Neutrophil (primary cell): ENCODE data around the gene PLBD1.
A peak's percentile ranks its signal among the peaks of the same experiment; 100 is the strongest.

Experiments
- H3K27ac ChIP-seq: fragments of 200-600 bp; sonication (generic); 2 replicates; pipeline ENCODE4 v1.5.1; 2016; ENCODE audit warnings: mild to moderate bottlenecking, moderate library complexity
- H3K27me3 ChIP-seq: fragments of 200-600 bp; sonication (generic); 2 replicates; pipeline ENCODE4 v1.6.0; 2016; ENCODE audit warnings: mild to moderate bottlenecking
- H3K36me3 ChIP-seq: fragments of 200-600 bp; sonication (generic); 2 replicates; pipeline ENCODE4 v1.5.1; 2017
- H3K4me1 ChIP-seq, 2 experiments: fragments of 200-600 bp in 1 of 2; sonication (generic) in 1 of 2; 1 replicate in 1 of 2; 2 replicates in 1 of 2; pipeline versions ENCODE4 v1.5.1 to v1.6.1; 2013 to 2016; ENCODE audit warnings: low read depth in 1 of 2, low read length in 1 of 2, mild to moderate bottlenecking in 1 of 2, moderate library complexity in 1 of 2; ENCODE audit not compliant: control insufficient read depth in 1 of 2, insufficient read depth in 1 of 2
- H3K4me3 ChIP-seq, 2 experiments: fragments of 200-600 bp in 1 of 2; sonication (generic) in 1 of 2; 1 replicate in 1 of 2; 2 replicates in 1 of 2; pipeline ENCODE4 v1.5.1; 2013 to 2016; ENCODE audit warnings: low read depth in 1 of 2, low read length in 1 of 2, mild to moderate bottlenecking in 1 of 2, moderate library complexity in 1 of 2
- H3K9me3 ChIP-seq: fragments of 200-600 bp; sonication (generic); 2 replicates; pipeline ENCODE4 v1.5.1; 2016
- TF ChIP-seq, protein P1 (sequence below): fragments of 200-600 bp; sonication (generic); IDR thresholded peaks from 2 replicates; pipeline ENCODE4 v1.5.1; 2016; ENCODE audit warnings: antibody characterized with exemption

Gene PLBD1

DNA sequence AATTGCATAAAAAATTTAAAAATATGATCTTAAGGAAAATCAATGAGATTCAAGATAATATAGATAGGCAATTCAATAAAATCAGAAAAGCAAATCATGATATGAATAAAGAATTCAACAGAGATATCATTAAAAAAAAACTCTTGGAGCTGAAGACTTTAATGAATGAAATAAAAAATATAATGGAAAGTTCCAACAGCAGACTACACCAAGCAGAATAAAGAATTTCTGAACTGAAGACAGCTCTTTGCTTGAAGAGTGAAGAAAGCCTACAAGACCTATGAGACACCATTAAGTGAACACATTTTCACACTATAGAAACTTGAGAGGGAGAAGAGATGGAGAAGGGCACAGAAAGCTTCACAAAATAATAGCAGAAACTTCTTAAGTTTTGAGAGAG is 45.9 kb downstream of the PLBD1 start:
- peaks cover 65% of the 10 kb centered on the region for H3K36me3 ChIP-seq
- no peaks in the 10 kb centered on the region for H3K9me3 ChIP-seq
- no peaks in the 10 kb centered on the region for H3K27me3 ChIP-seq
- no peak overlapping the region for H3K27ac ChIP-seq
- no peak overlapping the region for H3K4me3 ChIP-seq
- TF ChIP-seq, protein P1, sequence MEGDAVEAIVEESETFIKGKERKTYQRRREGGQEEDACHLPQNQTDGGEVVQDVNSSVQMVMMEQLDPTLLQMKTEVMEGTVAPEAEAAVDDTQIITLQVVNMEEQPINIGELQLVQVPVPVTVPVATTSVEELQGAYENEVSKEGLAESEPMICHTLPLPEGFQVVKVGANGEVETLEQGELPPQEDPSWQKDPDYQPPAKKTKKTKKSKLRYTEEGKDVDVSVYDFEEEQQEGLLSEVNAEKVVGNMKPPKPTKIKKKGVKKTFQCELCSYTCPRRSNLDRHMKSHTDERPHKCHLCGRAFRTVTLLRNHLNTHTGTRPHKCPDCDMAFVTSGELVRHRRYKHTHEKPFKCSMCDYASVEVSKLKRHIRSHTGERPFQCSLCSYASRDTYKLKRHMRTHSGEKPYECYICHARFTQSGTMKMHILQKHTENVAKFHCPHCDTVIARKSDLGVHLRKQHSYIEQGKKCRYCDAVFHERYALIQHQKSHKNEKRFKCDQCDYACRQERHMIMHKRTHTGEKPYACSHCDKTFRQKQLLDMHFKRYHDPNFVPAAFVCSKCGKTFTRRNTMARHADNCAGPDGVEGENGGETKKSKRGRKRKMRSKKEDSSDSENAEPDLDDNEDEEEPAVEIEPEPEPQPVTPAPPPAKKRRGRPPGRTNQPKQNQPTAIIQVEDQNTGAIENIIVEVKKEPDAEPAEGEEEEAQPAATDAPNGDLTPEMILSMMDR: no peak
- peaks cover 0 to 15% of the 10 kb centered on the region in 2 experiments for H3K4me1 ChIP-seq

DNA sequence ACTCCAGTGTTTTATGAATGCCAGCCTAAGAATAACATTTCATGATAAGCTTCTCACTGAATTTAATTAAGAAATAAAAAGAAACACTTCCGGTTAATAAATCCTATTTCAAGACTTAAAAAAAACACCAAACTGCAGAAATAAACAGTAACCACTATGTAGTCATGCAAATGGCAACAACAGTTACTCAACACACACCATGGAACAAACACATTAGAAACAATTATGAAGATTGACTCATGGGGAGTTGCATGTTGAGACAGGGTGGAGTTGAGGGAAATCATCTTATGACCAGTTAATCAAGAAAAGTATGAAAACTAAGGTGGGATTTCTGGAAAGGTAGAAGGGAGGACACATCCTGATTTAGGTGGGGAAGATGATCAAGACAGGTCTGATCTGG is 52.7 kb downstream of the PLBD1 start:
- Histone ChIP-seq H3K27me3 (no peaks in the 10 kb centered on the region), H3K4me1 (peaks cover 0 to 11% of the 10 kb centered on the region in 2 experiments), H3K4me3 (no peak overlapping the region), H3K9me3 (no peaks in the 10 kb centered on the region), H3K36me3 (peaks cover 87% of the 10 kb centered on the region), H3K27ac (peak overlapping the region; percentile 18)
- TF ChIP-seq, protein P1: no peak

DNA sequence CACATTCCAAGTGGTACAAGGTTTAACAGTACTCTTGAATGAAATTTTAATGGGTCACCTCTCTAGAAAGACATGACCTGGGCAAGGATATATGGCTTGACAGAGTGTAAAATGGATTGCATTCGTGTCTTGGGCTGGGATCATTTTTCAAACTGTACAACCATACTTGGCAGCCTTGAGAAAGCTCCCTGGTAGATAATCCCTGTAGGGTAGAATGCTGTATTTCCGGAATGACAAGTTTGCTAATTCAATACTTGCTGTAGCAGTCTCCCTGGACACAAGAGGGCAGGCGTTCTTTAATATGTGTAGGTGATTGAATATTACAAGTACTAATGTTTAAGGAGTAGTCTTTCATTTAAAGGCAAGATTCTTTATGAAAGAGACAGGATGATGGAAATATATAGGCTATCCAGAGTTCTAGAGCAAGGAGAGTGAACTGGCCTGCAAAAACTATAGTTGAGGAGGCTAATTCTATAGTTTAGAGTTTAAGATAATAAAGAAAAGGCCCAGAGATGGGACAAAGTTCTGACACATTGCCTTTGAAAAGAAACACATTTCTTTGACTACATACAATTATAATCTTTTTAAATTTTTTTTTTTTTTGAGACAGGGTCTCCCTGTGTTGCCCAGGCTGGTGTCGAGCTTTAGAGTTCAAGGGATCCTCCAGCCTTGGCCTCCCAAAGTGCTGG is 53.4 kb downstream of the PLBD1 start:
- Histone ChIP-seq H3K27ac (peak overlapping the region; percentile 35), H3K27me3 (no peaks in the 10 kb centered on the region), H3K9me3 (no peaks in the 10 kb centered on the region), H3K4me1 (peaks cover 0 to 4% of the 10 kb centered on the region in 2 experiments), H3K4me3 (no peak overlapping the region), H3K36me3 (peaks cover 90% of the 10 kb centered on the region)
- TF ChIP-seq, protein P1: peak; percentile 12

DNA sequence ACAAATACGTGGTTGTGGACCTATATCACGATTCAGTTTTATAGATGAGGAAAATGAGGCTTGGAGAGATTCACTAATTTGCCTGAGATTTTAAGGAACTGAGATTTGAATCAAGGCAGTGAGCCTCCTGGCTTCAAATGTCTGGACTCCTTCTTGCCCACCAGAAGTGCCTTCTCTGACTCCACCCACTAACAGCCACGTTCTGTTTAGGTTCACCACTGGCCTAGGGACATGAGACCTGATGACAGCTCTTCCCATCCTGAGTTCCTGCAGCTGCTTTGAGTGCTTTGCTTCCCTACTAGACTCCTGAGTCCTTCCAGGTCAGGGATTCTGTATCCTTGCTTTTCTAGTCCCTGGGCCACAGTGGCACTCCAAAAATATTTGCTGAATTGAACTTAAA is 57.1 kb downstream of the PLBD1 start:
- Histone ChIP-seq H3K27ac (peak overlapping the region; percentile 37), H3K27me3 (no peaks in the 10 kb centered on the region), H3K4me1 (no peaks in the 10 kb centered on the region), H3K36me3 (peaks cover 94% of the 10 kb centered on the region), H3K4me3 (no peak overlapping the region), H3K9me3 (no peaks in the 10 kb centered on the region)
- TF ChIP-seq, protein P1: no peak

DNA sequence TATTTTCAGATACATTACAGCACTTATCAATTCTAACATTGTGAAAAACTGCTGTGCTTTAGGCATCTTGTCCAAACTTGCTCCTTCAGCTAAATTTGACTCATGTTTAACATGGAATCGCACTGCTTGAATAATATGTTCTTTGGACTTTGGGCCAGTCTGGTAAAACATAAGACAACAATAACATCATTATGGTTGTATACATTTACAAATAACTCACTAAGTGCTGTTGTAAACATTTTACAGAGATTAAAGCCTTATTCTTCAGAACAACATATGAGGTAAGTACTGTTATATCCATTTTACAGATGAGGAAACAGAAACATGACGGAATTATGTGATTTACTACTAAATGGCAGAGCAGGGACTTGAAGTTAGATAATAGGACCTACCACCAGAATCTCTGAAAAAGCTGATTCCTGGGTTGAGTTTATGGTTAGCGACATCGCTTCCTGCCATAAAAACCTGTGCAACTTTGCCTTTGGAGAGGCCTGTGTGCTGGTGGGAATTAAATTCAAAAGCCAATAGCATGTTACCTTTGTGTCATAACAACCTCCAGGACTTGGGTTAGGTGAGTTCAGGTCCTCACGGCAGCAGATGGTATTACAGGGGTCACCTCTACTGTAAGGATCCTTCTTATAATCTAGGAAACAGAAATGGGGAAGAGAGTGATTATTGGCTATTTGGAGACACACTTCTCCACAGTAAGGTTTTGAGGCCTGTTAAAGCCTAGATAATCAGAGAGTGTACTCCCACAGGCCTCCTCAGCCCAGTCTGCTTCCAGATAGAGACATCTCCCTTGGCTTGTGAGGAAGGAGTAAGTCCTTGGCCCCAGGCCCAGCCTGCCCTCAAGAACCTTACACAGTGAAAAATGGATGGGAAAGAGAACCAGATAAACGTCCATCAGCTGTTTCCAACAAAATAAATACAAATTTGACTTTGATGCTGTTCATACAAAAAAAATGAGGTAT is 61.8 kb downstream of the PLBD1 start:
- no peaks in the 10 kb centered on the region for H3K4me1 ChIP-seq
- H3K36me3 ChIP-seq: peaks cover 98% of the 10 kb centered on the region
- TF ChIP-seq, protein P1: no peak
- peak overlapping the region; percentile 45 for H3K27ac ChIP-seq
- no peak overlapping the region for H3K4me3 ChIP-seq
- no peaks in the 10 kb centered on the region for H3K9me3 ChIP-seq
- no peaks in the 10 kb centered on the region for H3K27me3 ChIP-seq
